ENCODE measurements around the gene MCAT.

DNA sequence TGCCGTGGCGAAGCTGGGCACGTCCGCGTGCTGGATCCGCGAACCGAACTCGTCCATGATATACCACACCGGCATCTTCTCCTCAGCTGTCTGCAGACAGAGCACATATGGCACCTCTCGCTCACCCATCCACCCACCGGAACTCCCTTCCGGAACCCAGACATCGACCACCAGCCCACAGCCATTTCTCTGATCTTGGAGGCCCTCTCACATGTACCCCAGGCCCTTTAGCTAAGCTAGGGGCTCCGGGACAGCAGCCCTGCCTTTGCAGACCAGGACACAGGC, 36.7 kb upstream of the MCAT start:
- no peak for TF ChIP-seq CTCF (IDR thresholded peaks at IDR 0.05)
- TF ChIP-seq POLR2A (IDR thresholded peaks at IDR 0.05) = no peak
